Measurements from ENCODE around the gene CEP89. TPM values are rescaled to one million over a fixed set of nuclear protein-coding genes. Genes with fewer than 3 reads are reported as not detected.
"Not testable (repeated sequence)": the region's sequence is repeated elsewhere in the genome, so short reads cannot be mapped to it uniquely, and the experiment has no call there.

CEP89 gene
- total RNA-seq, 2 experiments from 2014 or later = 14.6 to 15.5 TPM

GRCh38 chr19:32873247-32873959 lies 98.4 kb downstream of the CEP89 start:
- CTCF ChIA-PET = no interaction called here
- Mint-ChIP-seq H3K4me3 (no peak overlapping the region), H3K4me1 (ENCODE audit: low read depth) (no peaks in the 10 kb centered on the region), H3K27ac (no peak overlapping the region), H3K36me3 (ENCODE audit: low read depth) (peaks cover 1% of the 10 kb centered on the region), H3K27me3 (ENCODE audit: low read depth) (no peaks in the 10 kb centered on the region), H3K9me3 (no peaks in the 10 kb centered on the region)
- intact Hi-C loops (cut with micrococcal nuclease) = no loop called here
- DNase-seq = peak; percentile 15

DNA sequence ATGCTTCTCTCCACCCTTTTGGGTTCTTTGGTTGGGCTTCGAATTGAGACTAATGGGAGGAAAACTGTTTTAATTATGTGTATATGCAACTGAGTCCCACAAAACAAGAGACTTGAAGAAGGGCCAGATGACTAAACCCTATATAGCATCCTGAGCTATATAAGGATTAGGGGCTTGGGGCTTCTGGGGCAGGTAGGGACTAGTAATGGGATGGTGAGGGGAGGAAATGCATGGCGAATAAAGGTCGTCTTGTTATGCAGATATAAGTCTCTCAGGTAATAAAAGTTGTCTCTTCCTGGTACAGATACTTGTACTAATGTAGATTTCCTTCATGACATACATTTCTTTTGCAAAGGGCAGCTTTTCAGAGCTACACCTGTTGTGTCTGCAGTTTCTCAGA lies 99.4 kb downstream of the CEP89 start:
- no peaks in the 10 kb centered on the region for H3K9me3 Mint-ChIP-seq
- no peak overlapping the region for H3K27ac Mint-ChIP-seq
- intact Hi-C loops (cut with micrococcal nuclease) = no loop called here
- DNase-seq = no peak
- no peak overlapping the region for H3K4me3 Mint-ChIP-seq
- H3K4me1 Mint-ChIP-seq (ENCODE audit: low read depth) = no peaks in the 10 kb centered on the region
- H3K36me3 Mint-ChIP-seq (ENCODE audit: low read depth) = no peaks in the 10 kb centered on the region
- H3K27me3 Mint-ChIP-seq (ENCODE audit: low read depth) = no peaks in the 10 kb centered on the region
- CTCF ChIA-PET = no interaction called here

DNA sequence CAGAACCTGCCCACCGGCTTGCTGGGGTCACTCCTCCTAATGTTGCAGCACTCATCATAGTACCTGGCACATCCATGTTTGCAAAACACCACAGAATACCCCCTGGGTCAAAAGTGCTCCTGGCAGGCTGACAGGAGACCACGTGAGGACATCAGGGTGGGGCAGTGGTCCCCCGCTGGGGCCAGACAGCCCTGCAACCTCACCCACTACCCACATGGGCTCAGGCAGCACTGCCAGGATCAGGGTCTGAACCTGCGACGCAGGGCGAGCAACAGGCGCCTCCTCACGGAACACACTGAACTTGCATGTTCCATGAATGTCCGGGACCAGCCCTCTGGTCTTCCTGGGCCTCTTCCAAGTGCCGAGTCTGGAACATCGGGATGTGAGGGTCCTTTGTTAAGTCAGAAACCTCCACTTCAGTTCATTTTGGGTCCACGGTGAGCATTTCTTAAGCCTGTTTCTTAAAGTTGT lies 100.7 kb downstream of the CEP89 start:
- H3K27me3 Mint-ChIP-seq (ENCODE audit: low read depth) = no peaks in the 10 kb centered on the region
- H3K36me3 Mint-ChIP-seq (ENCODE audit: low read depth) = no peaks in the 10 kb centered on the region
- no peaks in the 10 kb centered on the region for H3K9me3 Mint-ChIP-seq
- intact Hi-C loops (cut with micrococcal nuclease) = no loop called here
- H3K4me1 Mint-ChIP-seq (ENCODE audit: low read depth) = no peaks in the 10 kb centered on the region
- CTCF ChIA-PET = no interaction called here
- no peak for DNase-seq
- H3K27ac Mint-ChIP-seq = no peak overlapping the region
- H3K4me3 Mint-ChIP-seq = no peak overlapping the region

DNA sequence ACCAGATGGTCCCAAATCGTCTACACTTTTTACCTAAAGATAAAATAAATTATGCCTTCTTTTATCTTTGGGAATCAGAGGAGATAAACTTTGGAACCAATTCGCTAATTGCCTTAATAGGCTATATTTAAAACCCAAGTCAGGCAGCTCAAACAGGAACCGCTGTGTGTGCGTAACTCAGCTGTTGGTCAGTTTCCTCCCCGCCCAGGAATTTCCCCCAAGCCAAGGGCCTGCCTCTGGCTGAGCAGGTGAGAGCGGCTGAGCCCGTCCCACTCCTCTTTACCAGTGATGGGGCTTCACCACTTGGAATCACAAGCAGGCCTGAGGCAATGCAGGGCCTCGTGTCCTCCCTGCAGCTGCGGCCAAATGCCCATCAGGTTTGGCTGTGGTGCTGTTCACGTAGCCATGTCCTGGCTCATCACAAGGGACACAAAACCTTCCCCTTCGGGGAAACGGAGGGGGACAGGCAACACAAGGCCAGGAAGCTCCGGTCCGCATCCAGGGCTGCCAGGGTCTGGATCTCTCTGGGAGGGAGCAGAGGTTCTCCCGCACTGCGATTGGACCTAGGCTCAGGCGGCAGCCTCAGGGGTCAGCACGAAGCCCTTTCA lies 101.7 kb downstream of the CEP89 start:
- Mint-ChIP-seq H3K4me1 (ENCODE audit: low read depth) (no peaks in the 10 kb centered on the region), H3K4me3 (no peak overlapping the region), H3K9me3 (no peaks in the 10 kb centered on the region), H3K27me3 (ENCODE audit: low read depth) (no peaks in the 10 kb centered on the region), H3K27ac (no peak overlapping the region), H3K36me3 (ENCODE audit: low read depth) (no peaks in the 10 kb centered on the region)
- CTCF ChIA-PET = no interaction called here
- no peak for DNase-seq
- intact Hi-C loops (cut with micrococcal nuclease) = no loop called here

- Mint-ChIP-seq H3K9me3 (no peaks in the 10 kb centered on the region), H3K27me3 (ENCODE audit: low read depth) (no peaks in the 10 kb centered on the region), H3K27ac (no peak within 1 kb of the TSS), H3K36me3 (ENCODE audit: low read depth) (no peaks in the 10 kb centered on the region), H3K4me3 (no peak within 1 kb of the TSS), H3K4me1 (ENCODE audit: low read depth) (no peaks in the 10 kb centered on the region)
- CTCF ChIA-PET = no interaction called here
- intact Hi-C loops (cut with micrococcal nuclease) = no loop called here
- no peak for DNase-seq
Measured at GRCh38 chr19:32869369-32869965, 102.3 kb downstream of the CEP89 start, which contains the start of gene SLC7A9. SLC7A9 (minus strand) TSS chr19:32869767; CDS start chr19:32868534, 1,233 bp downstream.

GRCh38 chr19:32868206-32868950 lies 103.4 kb downstream of the CEP89 start:
- no peaks in the 10 kb centered on the region for H3K9me3 Mint-ChIP-seq
- no peak overlapping the region for H3K4me3 Mint-ChIP-seq
- CTCF ChIA-PET = interaction anchor here (0.6 kb wide), 1 partner anchor 457 kb away, joined by 4 read pairs; no protein-coding TSS in a partner anchor
- intact Hi-C loops (cut with micrococcal nuclease) = no loop called here
- H3K4me1 Mint-ChIP-seq (ENCODE audit: low read depth) = no peaks in the 10 kb centered on the region
- no peak for DNase-seq
- no peaks in the 10 kb centered on the region for H3K27me3 Mint-ChIP-seq (ENCODE audit: low read depth)
- H3K36me3 Mint-ChIP-seq (ENCODE audit: low read depth) = no peaks in the 10 kb centered on the region
- H3K27ac Mint-ChIP-seq = no peak overlapping the region

GRCh38 chr19:32867436-32867835 lies 104.3 kb downstream of the CEP89 start:
- H3K9me3 Mint-ChIP-seq; H3K4me1 Mint-ChIP-seq (ENCODE audit: low read depth); H3K36me3 Mint-ChIP-seq (ENCODE audit: low read depth); CTCF ChIA-PET; H3K27ac Mint-ChIP-seq; H3K27me3 Mint-ChIP-seq (ENCODE audit: low read depth); intact Hi-C loops (cut with micrococcal nuclease); DNase-seq; H3K4me3 Mint-ChIP-seq: not testable (repeated sequence)

GRCh38 chr19:32866564-32867265 lies 105.0 kb downstream of the CEP89 start:
- no peaks in the 10 kb centered on the region for H3K36me3 Mint-ChIP-seq (ENCODE audit: low read depth)
- intact Hi-C loops (cut with micrococcal nuclease) = no loop called here
- no peaks in the 10 kb centered on the region for H3K9me3 Mint-ChIP-seq
- H3K4me3 Mint-ChIP-seq = no peak overlapping the region
- no peak overlapping the region for H3K27ac Mint-ChIP-seq
- H3K27me3 Mint-ChIP-seq (ENCODE audit: low read depth) = no peaks in the 10 kb centered on the region
- H3K4me1 Mint-ChIP-seq (ENCODE audit: low read depth) = no peaks in the 10 kb centered on the region
- DNase-seq = no peak
- CTCF ChIA-PET = interaction anchor here (0.6 kb wide), 1 partner anchor 230 kb away, joined by 4 read pairs; no protein-coding TSS in a partner anchor

- no peak overlapping the region for H3K4me3 Mint-ChIP-seq
- DNase-seq = no peak
- H3K36me3 Mint-ChIP-seq (ENCODE audit: low read depth) = no peaks in the 10 kb centered on the region
- H3K27me3 Mint-ChIP-seq (ENCODE audit: low read depth) = no peaks in the 10 kb centered on the region
- CTCF ChIA-PET = interaction anchor here (0.6 to 0.7 kb wide), 3 partner anchors 19 to 230 kb away, joined by 3 to 4 read pairs (median 3); no protein-coding TSS in a partner anchor
- intact Hi-C loops (cut with micrococcal nuclease) = no loop called here
- no peaks in the 10 kb centered on the region for H3K4me1 Mint-ChIP-seq (ENCODE audit: low read depth)
- no peak overlapping the region for H3K27ac Mint-ChIP-seq
- no peaks in the 10 kb centered on the region for H3K9me3 Mint-ChIP-seq
Measured at GRCh38 chr19:32866061-32866460, 105.7 kb downstream of the CEP89 start.

- Mint-ChIP-seq H3K36me3 (ENCODE audit: low read depth) (no peaks in the 10 kb centered on the region), H3K27ac (no peak overlapping the region), H3K4me3 (no peak overlapping the region), H3K27me3 (ENCODE audit: low read depth) (no peaks in the 10 kb centered on the region), H3K4me1 (ENCODE audit: low read depth) (no peaks in the 10 kb centered on the region), H3K9me3 (no peaks in the 10 kb centered on the region)
- CTCF ChIA-PET = interaction anchor here (0.6 to 1.1 kb wide), 3 partner anchors 18 to 56 kb away, joined by 3 read pairs; no protein-coding TSS in a partner anchor
- intact Hi-C loops (cut with micrococcal nuclease) = no loop called here
- DNase-seq = no peak
Measured at GRCh38 chr19:32865326-32865725, 106.4 kb downstream of the CEP89 start.

GRCh38 chr19:32864318-32865007 lies 107.3 kb downstream of the CEP89 start:
- H3K9me3 Mint-ChIP-seq = no peaks in the 10 kb centered on the region
- H3K27ac Mint-ChIP-seq = no peak overlapping the region
- CTCF ChIA-PET = interaction anchor here (1.1 kb wide), 1 partner anchor 55 kb away, joined by 3 read pairs; no protein-coding TSS in a partner anchor
- H3K4me1 Mint-ChIP-seq (ENCODE audit: low read depth) = no peaks in the 10 kb centered on the region
- intact Hi-C loops (cut with micrococcal nuclease) = no loop called here
- H3K27me3 Mint-ChIP-seq (ENCODE audit: low read depth) = no peaks in the 10 kb centered on the region
- no peak for DNase-seq
- no peaks in the 10 kb centered on the region for H3K36me3 Mint-ChIP-seq (ENCODE audit: low read depth)
- H3K4me3 Mint-ChIP-seq = no peak overlapping the region
